GM12892 (cell line): ENCODE measurements around the gene IL1A.

Experiments used
- DNase-seq: peaks from one replicate; pipeline ENCODE4 v3.0.0; 2011; ENCODE audit not compliant: insufficient read length
- FAIRE-seq: peaks from 2 replicates; lab custom pipeline; 2011; peaks lifted over from hg19 to GRCh38; lab: Jason Lieb, UNC
- POLR2A ChIP-seq: IDR thresholded peaks from 2 replicates; pipeline ENCODE4 v1.6.1; 2011; ENCODE audit warnings: low read depth, low read length, control low read depth
- POLR2AphosphoS5 ChIP-seq: IDR thresholded peaks from 2 replicates; pipeline ENCODE4 v1.6.1; 2011; ENCODE audit warnings: low read depth, low read length, control low read depth
- TAF1 ChIP-seq: IDR thresholded peaks from 2 replicates; pipeline ENCODE4 v1.6.1; 2011; ENCODE audit warnings: low read depth, mild to moderate bottlenecking, control low read depth, low read length, borderline replicate concordance

IL1A gene

GRCh38 chr2:112728029-112728362 is 56.3 kb downstream of the IL1A start:
- DNase-seq: no peak
- no peak for TF ChIP-seq POLR2A
- no peak for TF ChIP-seq POLR2AphosphoS5
- no peak for TF ChIP-seq TAF1
- no peak for FAIRE-seq

GRCh38 chr2:112727276-112728028 is 56.8 kb downstream of the IL1A start:
- TF ChIP-seq POLR2AphosphoS5: no peak
- TF ChIP-seq POLR2A: no peak
- no peak for TF ChIP-seq TAF1
- no peak for DNase-seq

GRCh38 chr2:112726487-112727190 is 57.7 kb downstream of the IL1A start:
- no peak for TF ChIP-seq TAF1
- FAIRE-seq: peak; percentile 96
- peak; percentile 97 for DNase-seq

More at GRCh38 chr2:112727276-112728028, 56.8 kb downstream of the IL1A start:
- no peak for FAIRE-seq

- no peak for DNase-seq
- no peak for FAIRE-seq
- no peak for TF ChIP-seq TAF1
- no peak for TF ChIP-seq POLR2AphosphoS5
- TF ChIP-seq POLR2A: no peak
Measured at GRCh38 chr2:112725545-112726457, 58.5 kb downstream of the IL1A start.

- DNase-seq: no peak
- FAIRE-seq: peak; percentile 17
- no peak for TF ChIP-seq TAF1
- no peak for TF ChIP-seq POLR2A
- TF ChIP-seq POLR2AphosphoS5: no peak
Measured at GRCh38 chr2:112724591-112725525, 59.4 kb downstream of the IL1A start.

- FAIRE-seq (no peak), DNase-seq (no peak)
- no peak for TF ChIP-seq POLR2AphosphoS5
Measured at GRCh38 chr2:112723995-112724394, 60.3 kb downstream of the IL1A start.
